Measurements from ENCODE around the gene TMEM116. TPM values are rescaled to one million over a fixed set of nuclear protein-coding genes. Genes with fewer than 3 reads are reported as not detected.

TMEM116 gene
- total RNA-seq, 1 donor from 2014 or later, result 11.5 TPM

GRCh38 chr12:112017041-112017440, 4.1 kb upstream of the TMEM116 start:
- intact Hi-C loops (cut with DNase I), result no loop called here
- no peak for DNase-seq (ENCODE audit: extremely low spot score in 2 of 2)
- TF ChIP-seq POLR2AphosphoS5 (IDR thresholded peaks at IDR 0.05; ENCODE audit: insufficient read depth in 1 of 2, low read depth in 1 of 2), result no peak
- no peak for TF ChIP-seq POLR2A (IDR thresholded peaks at IDR 0.05)
- no peak for TF ChIP-seq CTCF (IDR thresholded peaks at IDR 0.05)
- Histone ChIP-seq H3K4me1 (peaks cover 37% of the 10 kb centered on the region), H3K36me3 (peaks cover 0 to 35% of the 10 kb centered on the region in 2 donors), H3K27me3 (no peaks in the 10 kb centered on the region), H3K9me3 (no peaks in the 10 kb centered on the region), H3K4me3 (no peak overlapping the region), H3K27ac (no peak overlapping the region)

GRCh38 chr12:112015938-112016337, 3.0 kb upstream of the TMEM116 start:
- no peak for TF ChIP-seq CTCF (IDR thresholded peaks at IDR 0.05)
- TF ChIP-seq POLR2AphosphoS5 (IDR thresholded peaks at IDR 0.05; ENCODE audit: insufficient read depth in 1 of 2, low read depth in 1 of 2), result no peak
- no peak for TF ChIP-seq POLR2A (IDR thresholded peaks at IDR 0.05)
- H3K9me3 ChIP-seq, result no peaks in the 10 kb centered on the region
- peaks cover 48% of the 10 kb centered on the region for H3K4me1 ChIP-seq
- peaks cover 0 to 30% of the 10 kb centered on the region in 2 donors for H3K36me3 ChIP-seq
- intact Hi-C loops (cut with DNase I), result no loop called here
- DNase-seq (ENCODE audit: extremely low spot score in 2 of 2), result no peak
- H3K4me3 ChIP-seq, result no peak overlapping the region
- H3K27me3 ChIP-seq, result no peaks in the 10 kb centered on the region
- H3K27ac ChIP-seq, result no peak overlapping the region

- H3K9me3 ChIP-seq, result no peaks in the 10 kb centered on the region
- peak overlapping the region; percentile 91 for H3K4me3 ChIP-seq
- peak in 1 of 2 donors; percentile 90 for DNase-seq (ENCODE audit: extremely low spot score in 2 of 2)
- H3K27ac ChIP-seq, result peak overlapping the region; percentile 86
- TF ChIP-seq POLR2AphosphoS5 (IDR thresholded peaks at IDR 0.05; ENCODE audit: insufficient read depth in 1 of 2, low read depth in 1 of 2) (no peak), CTCF (IDR thresholded peaks at IDR 0.05) (no peak), POLR2A (IDR thresholded peaks at IDR 0.05) (no peak)
- no peaks in the 10 kb centered on the region for H3K27me3 ChIP-seq
- H3K4me1 ChIP-seq, result peaks cover 39% of the 10 kb centered on the region
- peaks cover 0 to 17% of the 10 kb centered on the region in 2 donors for H3K36me3 ChIP-seq
- intact Hi-C loops (cut with DNase I), result no loop called here
These were observed 837 bp upstream of the TMEM116 start for GRCh38 chr12:112013601-112014402.

- intact Hi-C loops (cut with DNase I), result no loop called here
- H3K4me1 ChIP-seq, result peaks cover 41% of the 10 kb centered on the region
- H3K27ac ChIP-seq, result no peak overlapping the region
- no peaks in the 10 kb centered on the region for H3K9me3 ChIP-seq
- peaks cover 0 to 8% of the 10 kb centered on the region in 2 donors for H3K36me3 ChIP-seq
- no peak for DNase-seq (ENCODE audit: extremely low spot score in 2 of 2)
- no peak for TF ChIP-seq POLR2AphosphoS5 (IDR thresholded peaks at IDR 0.05; ENCODE audit: insufficient read depth in 1 of 2, low read depth in 1 of 2)
- no peak for TF ChIP-seq POLR2A (IDR thresholded peaks at IDR 0.05)
- TF ChIP-seq CTCF (IDR thresholded peaks at IDR 0.05), result no peak
- peak overlapping the region; percentile 91 for H3K4me3 ChIP-seq
- H3K27me3 ChIP-seq, result no peaks in the 10 kb centered on the region
These were observed 1.3 kb downstream of the TMEM116 start for GRCh38 chr12:112011685-112012084.
